HFFc6 (cell line): ENCODE measurements around the gene USF1. TPM values are rescaled to one million over a fixed set of nuclear protein-coding genes. Genes with fewer than 3 reads are reported as not detected.
"Not testable (repeated sequence)": the region's sequence is repeated elsewhere in the genome, so short reads cannot be mapped to it uniquely, and the experiment has no call there.

Source experiments
- DNase-seq: peaks from one replicate; pipeline ENCODE4 v3.0.0-alpha.2; 2018
- H3K27ac Mint-ChIP-seq: 2 replicates; pipeline ENCODE4 v1.8.0; 2020; ENCODE audit warnings: mild to moderate bottlenecking, mixed read lengths
- H3K27me3 Mint-ChIP-seq: 2 replicates; pipeline ENCODE4 v1.8.0; 2021; ENCODE audit warnings: mild to moderate bottlenecking, moderate library complexity, mixed read lengths; ENCODE audit not compliant: insufficient read depth
- H3K36me3 Mint-ChIP-seq: 2 replicates; pipeline ENCODE4 v1.8.0; 2021; ENCODE audit warnings: low read depth, mixed read lengths
- H3K4me1 Mint-ChIP-seq: 2 replicates; pipeline ENCODE4 v1.8.0; 2020; ENCODE audit warnings: low read depth, mixed read lengths
- H3K4me3 Mint-ChIP-seq: 2 replicates; pipeline ENCODE4 v1.8.0; 2020; ENCODE audit warnings: mild to moderate bottlenecking, moderate library complexity, mixed read lengths
- H3K9me3 Mint-ChIP-seq: 2 replicates; pipeline ENCODE4 v1.8.0; 2020; ENCODE audit warnings: mild to moderate bottlenecking, mixed read lengths
- CTCF ChIP-seq: fragments of 200-600 bp; sonication (generic); IDR thresholded peaks from 2 replicates; pipeline ENCODE4 v1.5.0; 2021; ENCODE audit warnings: antibody characterized with exemption, mild to moderate bottlenecking
- total RNA-seq, 6 experiments: library from RNA; stranded (reverse); fragmentation: NEBNext Ultra II Directional; extraction: Animal tissue kit (Norgen Biotek cat#: 25700); gene quantifications; 2 replicates in 1 of 6; 3 replicates in 5 of 6; pipeline ENCODE4 v1.2.3, GENCODE V29; 2021

Gene USF1
- total RNA-seq, 6 experiments from 2014 or later = 31.2 to 38.0 (median 33.4) TPM

GRCh38 chr1:160997323-160998038 is 48.3 kb downstream of the USF1 start:
- Mint-ChIP-seq H3K27me3 (peaks cover 7% of the 10 kb centered on the region), H3K36me3 (no peaks in the 10 kb centered on the region), H3K27ac (no peak overlapping the region), H3K4me3 (no peak overlapping the region), H3K9me3 (no peaks in the 10 kb centered on the region), H3K4me1 (peaks cover 48% of the 10 kb centered on the region)
- TF ChIP-seq CTCF = peak; percentile 75
- peak; percentile 56 for DNase-seq

- peak overlapping the region; percentile 42; the same call in 1 of the 2 replicates for H3K27ac Mint-ChIP-seq
- H3K4me1 Mint-ChIP-seq = peaks cover 41% of the 10 kb centered on the region
- no peaks in the 10 kb centered on the region for H3K36me3 Mint-ChIP-seq
- H3K27me3 Mint-ChIP-seq = peaks cover 5% of the 10 kb centered on the region
- no peak for TF ChIP-seq CTCF
- H3K4me3 Mint-ChIP-seq = no peak overlapping the region
- DNase-seq = peak; percentile 57
- H3K9me3 Mint-ChIP-seq = no peaks in the 10 kb centered on the region
Observed at GRCh38 chr1:160996178-160996577, 49.6 kb downstream of the USF1 start.

- H3K27me3 Mint-ChIP-seq = peaks cover 4% of the 10 kb centered on the region; the same call in 1 of the 2 replicates
- DNase-seq = peak; percentile 78
- H3K4me1 Mint-ChIP-seq = peaks cover 39% of the 10 kb centered on the region
- TF ChIP-seq CTCF = peak; percentile 69
- no peak overlapping the region for H3K27ac Mint-ChIP-seq
- H3K4me3 Mint-ChIP-seq = no peak overlapping the region
- H3K36me3 Mint-ChIP-seq = no peaks in the 10 kb centered on the region
- H3K9me3 Mint-ChIP-seq = no peaks in the 10 kb centered on the region
Observed at GRCh38 chr1:160993544-160994193, 52.1 kb downstream of the USF1 start.

- not testable (repeated sequence) for DNase-seq, H3K4me3 Mint-ChIP-seq, H3K27ac Mint-ChIP-seq, H3K27me3 Mint-ChIP-seq, H3K36me3 Mint-ChIP-seq, H3K9me3 Mint-ChIP-seq
- peaks cover 31% of the 10 kb centered on the region for H3K4me1 Mint-ChIP-seq
Observed at GRCh38 chr1:160992036-160992435, 53.7 kb downstream of the USF1 start.

Other genes starting within 250 kb of the USF1 start
- not detected for gene LY9, start 249.8 kb downstream of the USF1 start, total RNA-seq
- not detected for gene CD244, start 183.1 kb downstream of the USF1 start, total RNA-seq
- gene ITLN1, start 160.8 kb downstream of the USF1 start, total RNA-seq = not detected
- not detected for gene ITLN2, start 91.2 kb downstream of the USF1 start, total RNA-seq
- under 1 TPM in 4 of 6 experiments, not detected in 2; 0.05 to 0.38 (median 0.14) TPM for gene F11R, start 24.8 kb downstream of the USF1 start, total RNA-seq
- not detected for gene TSTD1, start 7.0 kb downstream of the USF1 start, total RNA-seq
- not detected for gene ARHGAP30, start 23.9 kb upstream of the USF1 start, total RNA-seq
- gene NECTIN4, start 43.6 kb upstream of the USF1 start, total RNA-seq = under 1 TPM in 2 of 6 experiments, not detected in 4; 0.09 to 0.14 TPM
- 1 to 10 TPM; 1.3 to 2.7 (median 2.1) TPM for gene KLHDC9, start 52.4 kb upstream of the USF1 start, total RNA-seq
- 100 to 1,000 TPM in 2 of 6 experiments, 10 to 100 TPM in 4; 77.4 to 114 (median 92.8) TPM for gene PFDN2, start 72.1 kb upstream of the USF1 start, total RNA-seq
- 10 to 100 TPM; 26.2 to 35.1 (median 32.5) TPM for gene NIT1, start 72.1 kb upstream of the USF1 start, total RNA-seq
- gene DEDD, start 86.7 kb upstream of the USF1 start, total RNA-seq = 10 to 100 TPM; 29.8 to 39.2 (median 36.0) TPM
- 10 to 100 TPM; 83.8 to 92.6 (median 85.1) TPM for gene UFC1, start 108.0 kb upstream of the USF1 start, total RNA-seq
- gene USP21, start 113.5 kb upstream of the USF1 start, total RNA-seq = 10 to 100 TPM; 16.6 to 18.9 (median 17.2) TPM
- 10 to 100 TPM; 11.8 to 15.2 (median 13.5) TPM for gene PPOX, start 120.4 kb upstream of the USF1 start, total RNA-seq
- 10 to 100 TPM; 31.0 to 38.2 (median 35.4) TPM for gene B4GALT3, start 131.5 kb upstream of the USF1 start, total RNA-seq
- 1 to 10 TPM; 3.4 to 8.3 (median 6.5) TPM for gene ADAMTS4, start 153.1 kb upstream of the USF1 start, total RNA-seq
- gene NDUFS2, start 156.4 kb upstream of the USF1 start, total RNA-seq = 10 to 100 TPM; 81.5 to 90.8 (median 85.8) TPM
- 1 to 10 TPM in 1 of 6 experiments, under 1 TPM in 4, not detected in 1; 0.33 to 1.0 (median 0.53) TPM for gene FCER1G, start 169.3 kb upstream of the USF1 start, total RNA-seq
- gene APOA2, start 177.7 kb upstream of the USF1 start, total RNA-seq = not detected
- 10 to 100 TPM in 5 of 6 experiments, 1 to 10 TPM in 1; 9.8 to 13.6 (median 10.6) TPM for gene TOMM40L, start 180.1 kb upstream of the USF1 start, total RNA-seq
- gene NR1I3, start 192.2 kb upstream of the USF1 start, total RNA-seq = not detected
- gene PCP4L1, start 212.8 kb upstream of the USF1 start, total RNA-seq = not detected